RKO (cell line): ENCODE results near the gene CCDC136.

Source experiments
- DNase-seq: peaks from one replicate; pipeline ENCODE4 v3.0.0-alpha.2; 2016; ENCODE audit warnings: low spot score

The CCDC136 gene

GRCh38 chr7:128777156-128778123 lies 14.3 kb upstream of the CCDC136 start:
- DNase-seq, result peak; percentile 48

- DNase-seq, result no peak
These were observed 12.8 kb upstream of the CCDC136 start for GRCh38 chr7:128778946-128779345.

- DNase-seq, result no peak
These were observed 10.6 kb upstream of the CCDC136 start for GRCh38 chr7:128781126-128781525.

GRCh38 chr7:128781851-128782250 lies 9.9 kb upstream of the CCDC136 start:
- no peak for DNase-seq

GRCh38 chr7:128783143-128783861 lies 8.5 kb upstream of the CCDC136 start:
- peak; percentile 37 for DNase-seq

- no peak for DNase-seq
These were observed 6.0 kb upstream of the CCDC136 start for GRCh38 chr7:128785738-128786137.

- DNase-seq, result no peak
These were observed 3.0 kb upstream of the CCDC136 start for GRCh38 chr7:128788446-128789412.

GRCh38 chr7:128790315-128791041 lies 1.3 kb upstream of the CCDC136 start:
- no peak for DNase-seq

- DNase-seq, result peak; percentile 65
These were observed 182 bp downstream of the CCDC136 start for GRCh38 chr7:128791972-128792327.

- no peak for DNase-seq
These were observed 858 bp downstream of the CCDC136 start for GRCh38 chr7:128792471-128793180.

GRCh38 chr7:128793181-128793547 lies 1.4 kb downstream of the CCDC136 start:
- DNase-seq, result no peak

- DNase-seq, result no peak
These were observed 2.3 kb downstream of the CCDC136 start for GRCh38 chr7:128794020-128794419.

GRCh38 chr7:128794436-128794835 lies 2.7 kb downstream of the CCDC136 start:
- DNase-seq, result no peak

- DNase-seq, result no peak
These were observed 3.4 kb downstream of the CCDC136 start for GRCh38 chr7:128795129-128795528.

- peak; percentile 53 for DNase-seq
These were observed 4.6 kb downstream of the CCDC136 start for GRCh38 chr7:128796327-128796726.

GRCh38 chr7:128799451-128799850 lies 7.7 kb downstream of the CCDC136 start:
- no peak for DNase-seq

GRCh38 chr7:128800567-128800966 lies 8.8 kb downstream of the CCDC136 start:
- DNase-seq, result no peak

GRCh38 chr7:128801003-128801402 lies 9.2 kb downstream of the CCDC136 start:
- DNase-seq, result no peak

GRCh38 chr7:128801667-128802418 lies 10.1 kb downstream of the CCDC136 start:
- no peak for DNase-seq

- no peak for DNase-seq
These were observed 12.7 kb downstream of the CCDC136 start for GRCh38 chr7:128804484-128804883.
